GM12874 (cell line): Measurements from ENCODE around the gene PIK3R3.

Experiments used
- CTCF ChIP-seq: IDR thresholded peaks from 2 replicates; pipeline ENCODE4 v1.5.1; 2011; ENCODE audit warnings: low read depth, mild to moderate bottlenecking, control low read depth, low read length, moderate library complexity; ENCODE audit not compliant: insufficient read depth

PIK3R3 gene

GRCh38 chr1:46012236-46012635 lies 120.2 kb downstream of the PIK3R3 start:
- TF ChIP-seq CTCF = no peak

GRCh38 chr1:46011121-46011695 lies 121.2 kb downstream of the PIK3R3 start:
- TF ChIP-seq CTCF = no peak

GRCh38 chr1:46010611-46011010 lies 121.8 kb downstream of the PIK3R3 start:
- no peak for TF ChIP-seq CTCF

GRCh38 chr1:46008585-46008984 lies 123.8 kb downstream of the PIK3R3 start:
- TF ChIP-seq CTCF = no peak

GRCh38 chr1:46005594-46005993 lies 126.8 kb downstream of the PIK3R3 start:
- TF ChIP-seq CTCF = no peak

GRCh38 chr1:46004492-46004891 lies 127.9 kb downstream of the PIK3R3 start:
- no peak for TF ChIP-seq CTCF

GRCh38 chr1:46003315-46003714 lies 129.1 kb downstream of the PIK3R3 start:
- TF ChIP-seq CTCF = no peak
